Left renal pelvis (tissue), 4 donors: Measurements from ENCODE around the gene CHST3. TPM values are rescaled to one million over a fixed set of nuclear protein-coding genes. Genes with fewer than 3 reads are reported as not detected.
"Not testable (repeated sequence)": the region's sequence is repeated elsewhere in the genome, so short reads cannot be mapped to it uniquely, and the experiment has no call there.

Source experiments
- DNase-seq, 4 donors: peaks; one replicate each; pipeline ENCODE4 v3.0.0-alpha.2; 2013; ENCODE audit warnings: low read depth in 4 of 4, low spot score in 3 of 4
- polyA plus RNA-seq, 4 donors: library from polyadenylated mRNA; unstranded; fragments of 120-200 nt; gene quantifications; one replicate each; pipeline ENCODE4 v1.2.1, GENCODE V29; 2013; ENCODE audit not compliant: insufficient read length in 4 of 4

The CHST3 gene
- polyA plus RNA-seq, 4 donors, result 15.9 to 19.9 (median 18.7) TPM

DNA sequence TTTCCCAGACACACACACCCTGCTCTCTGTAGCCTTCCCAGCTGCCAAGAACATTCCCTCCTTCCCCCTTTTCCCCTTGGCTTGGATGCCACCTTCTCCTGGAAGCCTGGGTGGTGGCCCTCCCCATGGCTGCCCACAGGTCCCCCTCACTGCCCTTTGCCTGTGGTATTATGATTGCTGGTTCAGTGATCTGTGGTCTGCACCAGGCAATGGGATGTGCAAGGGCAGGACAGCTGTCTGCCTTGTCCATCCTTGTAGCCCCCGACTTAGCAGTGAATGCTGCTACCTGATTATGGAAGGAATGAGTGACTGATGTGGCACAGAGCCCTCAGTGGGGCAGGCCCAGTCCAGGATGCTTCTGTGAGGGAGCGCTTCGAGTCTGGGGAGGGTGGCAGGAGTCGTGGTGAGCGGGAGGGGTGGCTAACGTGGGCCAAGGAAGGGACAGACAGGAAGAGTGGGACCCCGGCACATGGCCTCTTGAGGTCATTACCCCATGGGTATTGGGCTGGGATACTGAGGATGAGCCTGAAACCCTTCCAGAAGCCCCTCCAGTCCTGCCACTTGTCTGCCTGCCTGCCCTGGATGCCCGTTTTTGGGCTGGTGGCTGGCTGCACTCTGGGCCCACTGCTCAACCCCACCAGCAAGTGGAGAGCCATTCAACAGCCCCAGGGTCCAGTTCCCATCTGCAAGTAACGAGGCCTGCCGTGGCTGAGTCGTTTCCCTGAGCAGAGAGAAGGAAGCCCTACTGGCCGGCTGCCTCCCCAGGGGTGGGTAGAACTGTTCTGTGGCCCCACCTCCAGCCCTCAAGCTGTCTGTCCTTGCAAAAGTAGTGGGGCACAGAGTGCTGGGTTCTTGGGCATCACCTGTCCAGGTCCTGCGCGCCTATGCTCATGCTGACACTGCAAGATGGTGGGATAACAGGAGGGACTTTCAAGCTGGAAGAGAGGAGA lies 8.8 kb downstream of the CHST3 start:
- no peak for DNase-seq

DNA sequence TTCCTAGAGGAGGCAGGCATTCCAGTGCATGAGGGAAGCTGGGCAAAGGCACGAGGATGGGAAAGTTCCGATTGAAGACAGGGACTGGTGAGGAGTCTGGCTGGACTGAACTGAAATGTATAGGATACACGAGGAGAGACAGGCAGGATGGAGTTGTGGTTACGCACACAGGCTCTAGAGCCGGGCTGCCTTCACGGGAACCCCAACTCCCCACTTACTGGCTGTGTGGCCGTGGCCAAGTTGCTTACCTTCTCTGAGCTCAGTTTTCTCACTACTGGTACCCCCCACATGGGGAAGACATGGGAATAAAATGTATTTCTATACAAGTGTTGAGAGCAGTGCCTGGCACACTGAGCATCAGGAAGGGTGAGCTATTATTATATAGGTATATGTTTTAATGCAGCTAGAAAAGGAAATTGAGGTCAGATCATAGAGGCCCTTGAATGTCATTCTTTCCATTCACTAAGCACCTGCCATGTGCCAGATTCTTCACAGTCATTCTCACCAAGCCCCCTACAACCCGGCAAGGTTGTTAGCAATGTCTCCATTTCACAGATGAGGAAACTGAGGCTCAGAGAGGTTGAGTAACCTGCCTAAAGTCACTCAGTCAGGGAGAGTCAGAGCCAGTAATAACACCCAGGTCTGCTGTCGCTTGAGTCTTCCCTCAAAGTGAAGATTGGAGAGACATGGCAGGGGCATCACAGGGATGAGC lies 9.7 kb downstream of the CHST3 start:
- no peak for DNase-seq

DNA sequence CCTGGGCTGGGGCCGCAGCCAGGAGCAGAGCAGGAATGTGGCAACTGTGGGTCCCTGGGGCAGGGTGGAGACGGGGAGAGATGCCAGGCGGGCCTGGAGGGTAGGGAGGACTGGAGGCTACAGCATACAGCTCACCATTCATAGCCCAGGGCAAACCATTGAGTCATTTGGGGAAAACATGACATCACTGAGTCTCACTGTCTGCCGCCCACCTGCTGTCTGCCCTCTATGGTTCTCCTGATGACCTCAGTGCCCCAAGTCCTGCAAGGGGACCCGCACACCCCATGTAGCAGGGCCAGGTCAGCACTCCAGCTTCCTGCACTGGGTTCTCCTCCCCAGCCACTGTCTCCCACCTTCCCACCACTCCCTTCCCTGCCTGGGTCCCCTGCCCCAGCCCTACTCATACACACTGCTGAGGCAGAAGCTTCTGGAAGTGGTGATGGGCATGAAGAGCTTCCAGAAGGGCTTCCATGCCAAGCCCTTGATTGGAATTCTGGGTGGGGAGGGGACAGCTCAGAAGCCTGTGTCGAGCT lies 10.4 kb downstream of the CHST3 start:
- DNase-seq, result no peak

DNA sequence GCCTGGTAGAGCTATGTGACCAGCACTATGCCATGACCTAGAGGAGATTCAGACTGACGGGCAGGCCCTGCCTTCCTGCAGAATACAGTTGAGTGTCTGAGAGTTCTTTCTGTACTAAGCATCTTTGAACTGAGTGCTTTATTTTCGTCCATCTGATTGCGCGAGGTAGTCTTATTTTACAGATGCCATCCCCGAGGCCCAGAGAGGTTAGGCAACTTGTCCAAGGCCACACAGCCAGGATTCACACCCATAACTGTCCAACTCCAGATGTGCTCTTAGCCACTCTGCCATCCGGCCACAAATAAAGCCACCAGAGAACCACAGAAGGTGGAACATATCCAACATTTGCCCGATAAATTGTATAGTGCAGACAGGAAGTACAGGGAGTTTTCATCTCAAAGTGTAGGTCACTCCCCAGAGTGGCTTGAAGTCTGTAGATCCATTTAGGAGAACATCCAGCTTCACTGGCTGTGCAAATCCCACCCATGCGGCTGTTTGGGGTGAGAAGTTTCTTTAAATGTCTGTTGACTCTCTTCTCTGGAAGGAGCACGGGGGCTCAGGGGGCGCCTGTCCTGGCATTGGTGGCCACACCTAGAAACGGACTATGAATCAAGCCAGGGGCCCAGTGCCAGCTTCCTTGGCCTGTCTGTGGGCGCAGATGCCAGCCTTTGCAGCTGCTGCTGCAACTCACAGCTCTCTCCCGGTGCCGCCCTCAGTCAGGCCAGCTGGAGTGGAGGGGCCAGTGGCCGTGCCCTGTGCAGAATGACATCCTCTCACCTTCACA lies 11.1 kb downstream of the CHST3 start:
- DNase-seq, result no peak

DNA sequence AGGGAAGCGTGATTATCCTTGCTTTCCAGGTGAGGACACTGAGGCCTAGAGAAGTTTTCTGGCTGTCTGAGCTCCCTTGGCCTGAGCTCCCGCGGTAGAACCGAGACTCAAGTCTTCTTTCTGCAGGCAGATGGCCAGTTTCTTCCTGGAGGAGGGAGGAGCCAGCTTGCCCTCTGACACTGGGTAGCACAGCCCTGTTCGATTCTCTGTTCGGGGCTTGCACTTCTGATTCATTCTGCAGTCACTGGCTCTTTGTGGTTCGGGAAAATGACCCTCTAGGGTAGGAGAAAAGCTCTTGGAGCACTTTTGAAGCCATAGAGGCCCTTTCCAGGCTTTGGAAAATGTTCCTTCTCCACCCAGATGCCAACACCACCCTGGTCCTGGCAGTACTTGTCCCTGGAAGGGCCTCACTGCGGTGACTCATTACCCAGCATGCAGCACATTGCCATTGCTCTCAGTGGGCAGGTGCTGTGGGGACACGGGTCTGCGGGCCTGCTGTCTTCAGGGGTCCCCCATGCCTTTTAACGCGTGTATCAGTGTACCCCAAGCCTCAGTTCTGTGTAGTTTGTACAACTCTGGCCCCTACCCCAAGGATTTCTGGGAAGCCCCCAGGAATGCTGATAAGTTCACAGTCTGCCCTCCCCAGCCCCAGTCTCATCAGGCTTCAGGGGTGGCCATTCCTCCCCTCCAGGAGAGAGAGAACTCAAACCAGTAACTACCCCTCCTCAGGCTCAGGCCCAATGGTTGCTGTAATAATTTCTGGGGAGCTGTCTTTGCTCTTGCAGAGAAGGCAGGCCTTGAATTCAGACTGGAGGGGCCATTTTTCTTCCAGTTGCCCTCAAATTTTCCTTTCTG lies 11.9 kb downstream of the CHST3 start:
- no peak for DNase-seq

DNA sequence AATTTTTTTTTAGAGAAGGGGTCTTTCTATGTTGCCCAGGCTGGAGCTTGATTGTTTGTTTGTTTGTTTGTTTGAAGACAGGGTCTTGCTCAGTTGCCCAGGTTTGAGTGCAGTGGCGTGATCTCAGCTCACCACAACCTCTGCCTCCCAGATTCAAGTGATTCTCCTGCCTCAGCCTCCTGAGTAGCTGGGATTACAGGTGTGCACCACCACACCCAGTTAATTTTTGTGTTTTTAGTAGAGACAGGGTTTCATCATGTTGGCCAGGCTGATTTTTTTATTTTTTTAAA lies 13.4 kb downstream of the CHST3 start:
- DNase-seq, result not testable (repeated sequence)

DNA sequence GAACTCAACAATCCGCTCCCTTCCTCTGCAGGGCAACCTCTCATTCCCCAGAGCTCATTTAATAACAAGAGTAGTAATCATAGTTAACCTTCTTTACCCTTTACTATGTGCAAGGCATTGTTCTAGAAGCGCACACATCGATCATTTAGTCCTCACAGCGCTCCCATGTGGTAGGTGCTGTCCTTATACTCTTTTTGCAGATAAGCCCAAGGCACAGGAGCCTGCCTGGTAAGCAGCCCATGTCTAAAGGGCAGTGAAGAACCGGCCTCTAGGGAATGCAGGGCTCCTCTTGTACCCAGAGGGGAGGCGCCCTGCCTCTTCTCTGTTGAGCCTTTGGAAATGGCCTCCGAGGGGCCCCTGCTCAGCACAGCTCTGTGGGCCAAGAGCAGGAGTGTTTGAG lies 14.3 kb downstream of the CHST3 start:
- no peak for DNase-seq

DNA sequence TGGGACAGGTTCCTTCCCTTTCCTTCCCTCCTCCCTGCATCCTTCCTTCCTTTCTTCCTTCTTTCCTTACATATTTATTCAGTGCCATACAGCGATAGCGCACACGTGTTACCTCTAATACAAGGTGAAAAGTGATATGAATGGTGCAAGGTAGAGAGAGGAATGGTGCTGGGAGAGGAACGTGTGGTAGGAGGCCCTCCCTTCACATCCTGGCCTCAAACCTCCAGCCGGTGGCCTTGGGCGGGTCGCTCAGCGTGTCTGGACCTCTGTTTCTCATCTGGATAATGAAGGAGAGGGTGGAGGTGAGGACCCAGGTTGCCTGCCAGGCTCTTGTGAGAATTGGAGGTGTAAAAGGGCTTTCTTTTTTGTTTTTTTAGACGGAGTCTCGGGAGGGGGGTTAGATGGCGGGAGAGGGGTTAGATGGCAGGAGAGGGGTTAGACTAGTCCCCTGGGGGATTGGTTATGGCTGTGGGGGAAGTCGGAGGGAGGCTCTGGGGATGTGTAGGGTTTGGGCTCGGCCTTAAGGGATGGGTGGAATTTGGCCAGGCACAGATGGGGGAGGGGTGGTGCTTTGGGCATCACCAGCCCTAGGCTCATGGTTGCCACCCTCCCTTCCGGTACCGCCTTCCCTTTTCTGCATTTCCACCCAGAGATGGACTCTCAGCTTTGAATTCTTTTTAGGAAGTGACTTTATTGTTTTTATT lies 14.9 kb downstream of the CHST3 start:
- no peak for DNase-seq

DNA sequence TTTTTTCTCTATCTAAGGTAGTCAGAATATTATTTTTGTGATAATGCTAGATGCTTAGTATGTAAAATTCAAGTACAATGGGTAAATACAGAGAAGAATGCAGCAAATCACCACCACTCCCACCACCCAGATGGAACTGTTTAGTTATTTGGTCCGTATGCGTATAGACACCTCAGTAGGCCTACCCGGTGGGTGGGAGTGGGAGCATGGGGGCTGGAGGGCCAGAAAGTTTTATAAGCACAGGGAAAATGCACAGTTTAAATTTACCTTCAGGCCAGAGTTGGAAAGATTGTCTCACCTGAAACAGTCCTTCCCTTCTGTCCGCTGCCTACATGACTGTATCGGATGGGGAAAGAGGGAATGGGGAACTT lies 15.5 kb downstream of the CHST3 start:
- DNase-seq, result no peak

DNA sequence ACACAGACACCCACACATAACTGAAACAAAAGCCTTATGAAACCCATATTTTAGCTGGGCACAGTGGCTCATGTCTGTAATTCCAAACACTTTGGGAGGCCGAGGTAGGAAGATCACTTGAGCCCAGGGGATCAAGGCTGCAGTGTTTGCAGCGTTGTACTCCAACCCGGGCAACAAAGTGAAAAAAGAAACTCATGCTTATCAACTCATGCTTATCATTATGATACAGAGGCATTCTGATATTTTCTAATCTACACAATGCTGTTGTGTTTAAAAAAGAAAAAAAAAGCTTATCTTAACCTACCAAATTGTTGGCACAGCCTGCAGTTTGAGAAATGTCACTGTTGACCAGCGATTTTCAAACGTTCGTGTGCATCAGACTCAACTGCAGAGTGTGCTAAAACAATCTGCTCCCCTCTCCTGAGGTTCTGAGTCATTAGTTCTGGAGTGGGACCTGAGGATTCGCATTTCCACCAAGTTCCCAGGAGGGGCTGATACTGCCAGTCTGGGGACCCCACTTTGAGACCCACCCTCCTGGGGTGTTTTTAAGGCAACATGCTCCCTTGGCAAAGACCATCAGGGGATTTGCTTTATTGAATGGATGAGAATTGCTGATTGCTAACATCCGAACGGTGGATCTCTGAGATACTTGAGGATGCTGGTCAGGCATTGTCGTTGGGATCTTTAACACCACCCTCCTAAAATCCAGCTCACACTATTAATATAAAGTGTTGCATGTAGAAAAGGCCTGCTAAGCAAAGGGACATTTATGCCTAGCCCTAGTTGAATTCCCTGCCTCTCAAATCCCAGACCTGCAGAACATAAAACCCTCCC lies 16.2 kb downstream of the CHST3 start:
- no peak for DNase-seq

DNA sequence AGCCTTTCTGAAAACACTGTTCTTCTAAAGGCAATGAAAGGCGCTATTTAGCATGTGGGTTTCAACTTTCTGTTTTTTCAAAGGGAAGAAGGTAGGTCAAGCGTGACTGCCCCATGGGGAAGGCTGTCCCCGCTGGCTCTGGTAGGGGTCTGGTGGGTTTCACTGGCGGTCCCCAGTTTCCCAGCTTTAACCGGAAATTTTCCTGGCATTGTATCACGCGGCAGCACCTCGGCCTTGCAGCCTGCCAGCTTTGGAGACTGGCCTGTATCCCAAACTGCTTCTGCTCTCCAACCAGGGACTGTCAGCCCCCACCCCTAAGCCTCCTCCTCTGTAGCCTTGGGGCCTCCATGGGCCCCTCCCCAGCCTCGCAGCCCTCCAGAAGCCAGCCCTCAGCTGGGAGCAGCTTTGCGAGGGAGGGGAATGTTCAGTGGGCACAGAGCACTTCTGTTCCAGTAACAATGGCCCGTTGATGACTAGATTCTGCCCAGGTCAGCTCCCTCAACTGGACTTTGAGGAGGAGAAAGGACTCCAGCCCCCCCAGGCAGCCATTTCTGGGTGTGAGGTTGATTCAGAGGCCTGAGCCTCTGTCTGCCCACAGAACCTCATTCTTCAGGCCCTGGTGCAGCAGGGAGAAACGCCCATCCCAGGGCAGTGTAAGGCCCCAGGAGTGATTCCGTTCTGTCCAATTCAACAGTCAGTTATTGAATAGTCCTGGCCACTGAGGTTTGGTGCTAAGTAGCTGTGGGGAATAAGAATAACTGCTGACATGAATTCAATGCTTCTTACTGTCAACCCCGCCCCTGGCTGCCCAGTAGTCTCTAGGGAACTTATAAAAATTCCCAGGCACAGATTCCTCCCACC lies 17.1 kb downstream of the CHST3 start:
- no peak for DNase-seq

DNA sequence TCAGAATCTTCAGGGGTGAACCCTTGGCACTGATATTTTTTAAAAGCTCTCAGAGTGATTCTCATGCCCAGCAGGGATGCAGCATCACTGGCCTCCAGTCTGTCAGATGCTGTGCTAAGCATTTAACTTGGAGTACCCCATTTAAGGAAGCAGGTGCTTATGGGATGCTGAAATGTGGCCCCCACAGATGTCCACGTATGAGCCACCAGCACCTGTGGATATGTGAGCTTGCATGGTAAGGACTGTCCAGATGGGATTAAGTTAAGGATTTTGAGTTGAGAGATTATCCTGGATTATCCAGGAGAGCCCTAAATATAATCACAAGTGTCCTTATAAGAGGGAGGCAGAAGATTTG lies 17.7 kb downstream of the CHST3 start:
- no peak for DNase-seq

DNA sequence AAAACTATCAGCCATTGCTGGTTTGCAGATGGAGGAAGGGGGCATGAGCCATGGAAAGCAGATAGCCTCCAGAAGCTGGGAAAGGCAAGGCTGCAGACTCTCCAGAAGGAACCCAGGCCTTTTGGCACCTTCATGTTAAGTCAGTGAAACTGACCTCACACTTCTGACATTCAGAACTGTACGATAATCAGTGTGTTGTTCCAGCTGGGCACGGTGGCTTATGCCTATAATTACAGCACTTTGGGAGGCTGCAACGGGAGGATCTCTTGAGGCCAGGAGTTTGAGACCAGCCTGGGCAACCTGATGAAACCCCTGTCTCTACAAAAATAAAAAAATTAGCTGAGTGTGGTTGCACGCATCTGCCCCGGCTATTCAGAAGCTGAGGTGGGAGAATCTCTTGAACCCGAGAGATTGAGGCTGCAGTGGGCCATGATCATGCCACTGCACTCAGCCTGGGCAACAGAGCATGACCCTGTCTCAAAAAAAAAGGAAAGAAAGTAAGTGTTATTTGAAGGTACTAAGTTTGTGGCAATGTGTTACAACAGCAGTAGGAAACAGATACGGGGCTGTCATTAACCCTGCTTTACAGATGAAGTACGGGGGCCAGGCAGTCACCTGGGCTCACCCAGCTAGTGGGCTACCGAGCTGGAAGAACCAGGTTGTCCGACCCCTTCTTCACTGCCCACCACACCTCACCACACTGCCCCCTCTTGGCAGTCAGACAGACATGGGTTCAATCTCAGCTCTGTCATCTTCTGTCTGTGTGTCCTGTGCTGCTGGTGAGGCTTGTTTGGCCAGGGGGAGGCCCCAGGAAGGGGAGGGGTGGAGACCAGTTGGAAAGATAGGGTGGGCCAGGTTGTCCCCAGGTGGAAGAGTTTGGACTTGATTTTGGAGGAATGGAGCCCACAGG lies 18.3 kb downstream of the CHST3 start:
- DNase-seq, result no peak

DNA sequence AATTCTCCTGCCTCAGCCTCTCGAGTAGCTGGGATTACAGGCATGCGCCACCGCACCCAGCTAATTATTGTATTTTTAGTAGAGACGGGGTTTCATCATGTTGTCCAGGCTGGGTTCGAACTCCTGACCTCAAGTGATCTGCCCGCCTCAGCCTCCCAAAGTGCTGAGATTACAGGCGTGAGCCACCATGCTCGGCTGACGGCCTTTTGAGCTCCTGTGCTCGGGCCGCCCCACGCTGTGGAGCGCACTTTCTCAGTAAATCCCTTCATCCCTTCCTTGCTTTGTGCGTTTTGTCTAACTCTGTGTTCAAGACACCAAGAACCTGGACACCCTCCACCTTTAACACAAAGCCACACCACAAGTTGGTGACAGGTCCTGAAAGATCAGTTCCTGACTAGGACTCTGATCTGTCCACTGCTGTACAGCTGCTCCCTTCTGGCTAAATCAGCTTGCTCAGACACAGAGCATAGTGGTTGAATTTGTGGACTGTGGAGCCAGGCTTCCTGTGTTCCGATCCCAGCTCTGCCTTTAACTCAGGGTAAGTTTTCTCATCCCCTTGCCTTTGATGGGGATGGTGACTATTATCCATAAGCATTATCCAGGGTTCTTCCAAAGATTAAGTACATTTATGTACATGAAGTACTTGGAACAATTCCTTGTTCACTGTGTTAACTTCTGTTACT lies 20.1 kb downstream of the CHST3 start:
- DNase-seq, result no peak

DNA sequence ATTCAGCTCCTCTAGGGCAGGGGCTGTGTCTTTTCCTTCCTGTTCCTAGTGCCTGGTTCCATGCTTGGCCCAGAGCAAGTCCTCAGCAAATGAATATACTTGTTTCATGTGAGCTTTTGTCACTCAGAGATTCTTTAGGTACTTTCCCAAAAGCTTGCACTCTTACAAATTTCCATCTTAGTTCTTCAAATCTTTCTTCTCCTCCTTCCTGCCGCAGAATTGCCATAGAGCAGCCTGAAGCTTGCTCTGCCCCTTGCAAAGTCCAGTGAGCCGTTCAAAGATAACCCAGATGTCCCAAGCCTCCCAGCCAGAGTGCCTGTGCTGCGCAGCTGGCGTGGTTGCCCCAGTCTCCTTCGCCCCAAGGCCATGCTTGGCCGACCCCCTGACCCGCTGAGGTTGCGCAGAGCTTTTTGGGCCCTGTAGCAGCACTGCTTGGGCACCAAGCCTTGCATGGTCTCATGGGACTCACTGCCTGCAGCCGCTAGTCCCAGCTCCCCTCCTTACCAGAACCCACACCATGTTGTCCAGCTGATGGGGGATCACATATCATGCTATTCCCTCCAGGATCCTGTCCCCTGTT lies 20.7 kb downstream of the CHST3 start:
- no peak for DNase-seq
